ENCODE data around the gene ACVR1B.

ACVR1B gene

GRCh38 chr12:51951199-51951842, at the start of gene ACVR1B:
ACVR1B (plus strand) TSS chr12:51951699; CDS start chr12:51951744, 45 bp downstream.
- DNase-seq = peak; percentile 82 to 83

GRCh38 chr12:51901881-51902280, 49.6 kb upstream of the ACVR1B start:
- no peak for DNase-seq

- no peak for DNase-seq
These were observed 46.5 kb upstream of the ACVR1B start for GRCh38 chr12:51904951-51905470.

DNA sequence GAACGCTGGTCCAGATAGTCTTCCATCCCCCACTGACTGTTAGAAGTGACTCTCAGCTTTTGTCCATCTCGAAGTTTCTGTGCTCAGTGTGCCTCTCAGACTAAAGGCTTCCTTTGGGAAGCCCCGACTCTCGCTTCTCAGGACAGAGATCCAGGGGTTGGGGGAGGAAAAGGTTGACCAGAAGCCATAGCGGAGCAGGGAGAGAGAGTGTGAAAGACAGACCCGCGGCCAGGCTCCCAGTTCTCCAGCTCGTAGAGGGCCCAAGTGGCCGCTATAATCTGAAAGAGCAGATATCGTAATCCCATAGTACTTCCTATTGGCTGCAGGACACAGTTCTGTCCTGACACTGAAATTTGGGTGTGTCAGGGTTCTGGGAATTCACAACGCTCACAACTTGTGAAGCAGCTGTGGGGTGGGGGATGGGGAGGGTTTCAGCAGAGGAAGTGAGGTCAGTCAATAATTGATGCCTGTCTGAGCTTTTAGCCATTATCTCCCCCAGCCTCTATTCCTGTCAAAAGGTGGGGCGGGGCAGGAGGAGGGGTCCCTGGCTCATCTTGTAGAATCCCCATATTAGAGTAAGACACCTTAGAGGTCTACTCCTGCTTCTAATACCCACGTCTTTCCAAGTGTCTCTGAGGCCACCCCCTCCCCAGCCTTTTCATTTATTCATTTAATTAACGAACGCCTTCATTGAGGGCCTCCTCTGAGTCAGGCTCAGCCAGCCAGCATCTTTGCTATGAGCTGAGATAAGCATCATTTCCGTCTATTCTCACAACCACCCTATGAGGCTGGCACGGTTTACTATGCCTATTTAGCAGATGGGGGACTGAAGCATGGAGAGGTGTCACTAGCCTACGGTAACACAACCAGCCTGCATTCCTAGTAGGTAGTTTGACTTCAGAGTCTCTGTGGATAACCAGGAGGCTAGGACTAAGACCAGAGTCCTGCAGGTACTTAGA, 45.7 kb upstream of the ACVR1B start:
- DNase-seq = no peak

DNA sequence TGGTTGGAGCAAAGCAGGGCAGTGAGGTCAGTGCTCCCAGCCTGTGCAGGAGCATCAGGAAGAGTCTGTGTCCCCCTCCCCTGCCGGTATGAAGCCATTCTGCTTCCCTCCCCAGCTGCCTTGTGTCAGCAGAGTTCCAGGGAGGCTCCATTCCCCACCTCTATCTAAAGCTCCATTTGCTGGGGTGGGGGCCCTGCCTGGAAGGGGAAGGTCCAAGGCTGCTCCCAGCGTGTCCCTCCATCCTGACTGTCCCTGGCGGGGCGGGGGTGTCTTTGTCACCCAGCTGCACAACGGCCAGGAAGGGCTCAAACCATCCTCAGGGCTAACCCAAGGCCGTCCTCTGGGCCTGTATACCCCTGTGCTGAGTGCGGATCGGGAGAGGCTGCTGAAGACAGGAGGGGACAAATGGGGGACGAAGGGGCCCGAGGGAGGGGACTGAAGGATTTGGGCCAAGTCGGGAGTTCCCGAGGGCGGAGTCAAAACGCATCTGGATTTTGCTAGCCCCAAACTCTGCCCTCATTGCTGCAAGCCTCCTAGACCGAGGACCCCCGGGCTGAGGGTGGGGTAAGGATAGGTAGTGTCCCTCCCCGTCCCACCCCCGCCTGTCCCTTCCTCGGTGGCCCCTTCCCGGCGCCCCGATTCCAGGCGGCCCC, 44.9 kb upstream of the ACVR1B start:
- DNase-seq = no peak

DNA sequence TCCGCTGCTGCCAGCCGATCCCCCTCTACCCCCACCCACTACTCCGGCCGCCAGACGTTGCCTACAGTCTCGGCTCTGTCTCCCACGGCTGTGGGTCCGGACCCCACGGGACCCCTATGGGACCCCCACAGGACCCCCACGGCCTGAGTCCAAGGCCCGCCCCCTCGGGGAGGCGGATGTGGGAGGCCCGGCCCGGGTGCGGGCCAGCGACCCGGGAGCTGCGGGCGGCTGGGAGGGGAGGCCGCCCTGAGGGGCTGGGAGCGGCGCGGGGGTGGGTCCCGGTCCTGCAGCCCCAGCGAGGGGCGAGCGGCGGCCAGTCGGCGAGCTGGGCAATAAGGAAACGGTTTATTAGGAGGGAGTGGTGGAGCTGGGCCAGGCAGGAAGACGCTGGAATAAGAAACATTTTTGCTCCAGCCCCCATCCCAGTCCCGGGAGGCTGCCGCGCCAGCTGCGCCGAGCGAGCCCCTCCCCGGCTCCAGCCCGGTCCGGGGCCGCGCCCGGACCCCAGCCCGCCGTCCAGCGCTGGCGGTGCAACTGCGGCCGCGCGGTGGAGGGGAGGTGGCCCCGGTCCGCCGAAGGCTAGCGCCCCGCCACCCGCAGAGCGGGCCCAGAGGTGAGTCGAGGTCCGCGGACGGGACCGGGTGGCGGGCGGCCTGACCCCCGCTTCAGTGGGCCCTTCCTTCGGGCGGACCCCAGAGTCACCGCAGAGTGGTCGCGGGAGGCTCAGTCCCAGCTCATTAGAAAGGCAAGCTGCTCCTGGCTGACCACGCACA, 44.2 kb upstream of the ACVR1B start, which contains the start of gene ACVRL1:
ACVRL1 (plus strand) TSS at position 422 of the 773 bp plus-strand sequence. CDS start 4,971 bp downstream, outside the sequence.
- no peak for DNase-seq

DNA sequence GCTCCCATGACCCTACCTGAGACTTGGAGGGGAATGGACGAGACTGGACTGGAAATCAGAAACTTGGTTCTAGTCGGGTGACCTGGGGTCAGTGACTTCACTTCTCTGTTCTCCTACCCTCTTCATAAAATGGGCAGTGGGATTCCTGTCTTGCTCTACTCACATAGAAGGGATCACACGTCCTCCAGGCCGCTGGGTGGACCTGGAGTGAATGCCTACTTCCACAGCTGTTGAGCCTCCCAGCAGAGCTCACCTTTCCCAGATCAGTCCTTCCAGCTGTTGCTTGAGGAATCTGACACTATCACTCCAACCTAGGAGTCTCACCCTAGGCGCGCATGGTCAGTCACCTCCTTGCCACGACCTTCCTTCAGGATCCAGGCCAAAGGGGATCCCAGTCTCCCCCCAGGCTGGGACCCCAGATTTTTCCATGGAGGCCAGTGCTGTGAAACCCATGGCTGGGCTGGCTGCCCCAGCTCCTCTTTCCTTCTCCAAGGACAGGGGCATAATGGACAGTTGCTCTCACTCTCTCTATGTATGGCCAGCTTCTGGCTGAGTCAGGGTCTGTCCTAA, 43.6 kb upstream of the ACVR1B start:
- DNase-seq = no peak

- no peak for DNase-seq
These were observed 42.5 kb upstream of the ACVR1B start for GRCh38 chr12:51908876-51909592.

DNA sequence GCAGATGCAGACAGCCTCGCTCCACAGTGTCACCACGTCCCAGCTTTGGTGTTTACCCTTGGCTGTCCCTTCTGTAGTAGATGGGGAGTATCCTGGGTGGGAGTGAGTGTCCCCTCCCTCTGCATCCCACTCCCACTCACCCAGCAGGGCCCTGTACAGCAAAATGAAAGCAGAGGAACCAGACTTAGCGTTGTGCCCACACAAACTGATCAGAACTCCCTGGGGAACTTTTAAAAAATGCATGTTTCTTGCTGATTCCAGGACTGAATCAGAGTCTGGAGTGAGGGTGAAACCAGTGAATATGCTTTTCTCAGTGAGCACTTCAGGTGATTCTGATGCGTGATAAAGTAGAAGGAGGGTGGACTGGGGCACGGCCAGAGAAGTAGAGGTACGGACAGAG, 41.3 kb upstream of the ACVR1B start:
- no peak for DNase-seq

- DNase-seq = no peak
These were observed 40.8 kb upstream of the ACVR1B start for GRCh38 chr12:51910691-51911090.

DNA sequence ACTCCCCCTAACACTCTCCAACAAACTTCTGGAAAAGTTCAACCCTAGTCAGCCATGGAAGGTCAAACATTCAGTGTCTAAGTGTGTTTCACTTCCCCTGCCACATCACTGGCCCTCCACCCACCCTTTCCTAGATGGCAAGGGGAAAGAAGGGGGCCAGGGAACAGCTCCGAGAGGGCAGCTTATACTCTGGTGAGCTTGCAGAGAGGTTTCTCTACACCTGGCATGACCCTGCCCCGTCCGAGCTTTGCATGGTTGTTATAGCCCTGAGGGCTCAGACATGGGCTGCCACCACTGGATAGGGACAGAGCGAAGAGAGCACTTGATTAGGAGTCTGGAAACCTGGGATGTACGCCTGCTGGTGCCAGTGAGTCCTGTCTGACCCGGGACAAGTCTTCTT, 40.2 kb upstream of the ACVR1B start:
- DNase-seq = no peak

DNA sequence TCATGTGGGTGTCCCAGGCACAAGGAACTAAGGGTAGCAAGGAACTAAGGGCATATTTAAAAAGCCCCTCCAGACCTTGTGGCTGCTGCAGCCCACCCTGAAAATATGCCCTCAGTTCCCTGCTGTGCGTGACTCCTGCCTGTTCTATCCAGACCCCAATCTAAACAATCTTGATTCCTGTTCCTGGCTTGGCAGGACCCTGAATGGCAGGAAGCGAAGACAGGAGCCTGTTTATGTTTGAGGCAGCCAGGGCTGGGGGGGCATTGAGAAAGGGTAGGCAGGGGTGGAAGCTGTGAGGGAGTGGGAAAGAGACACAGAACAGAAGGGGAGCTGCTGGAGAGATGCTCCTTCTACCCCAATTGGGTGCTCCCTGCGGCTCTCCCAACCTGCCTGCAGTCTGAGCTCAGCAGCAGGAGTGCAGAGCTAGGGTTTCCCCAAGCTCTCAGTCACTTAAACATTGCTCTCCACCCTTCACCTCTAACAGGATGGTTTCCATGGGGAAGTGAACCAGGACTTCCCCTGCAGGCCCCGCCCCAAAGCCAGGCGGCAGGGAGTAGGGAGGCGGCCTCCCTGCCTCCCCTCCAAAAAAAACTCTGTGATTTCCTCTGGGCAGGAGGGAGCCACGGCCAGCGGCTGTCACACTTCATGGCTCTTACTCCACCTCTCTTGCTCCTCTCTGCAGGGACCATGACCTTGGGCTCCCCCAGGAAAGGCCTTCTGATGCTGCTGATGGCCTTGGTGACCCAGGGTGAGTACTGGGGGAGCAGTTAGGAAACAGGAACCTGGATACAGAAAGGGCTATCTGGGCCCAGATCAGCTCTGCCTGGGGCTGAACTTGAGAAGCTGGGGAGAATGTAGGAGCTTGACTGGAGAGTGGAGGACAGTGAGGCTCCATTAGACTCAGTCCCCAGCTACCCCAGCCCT, 39.4 kb upstream of the ACVR1B start:
- no peak for DNase-seq

DNA sequence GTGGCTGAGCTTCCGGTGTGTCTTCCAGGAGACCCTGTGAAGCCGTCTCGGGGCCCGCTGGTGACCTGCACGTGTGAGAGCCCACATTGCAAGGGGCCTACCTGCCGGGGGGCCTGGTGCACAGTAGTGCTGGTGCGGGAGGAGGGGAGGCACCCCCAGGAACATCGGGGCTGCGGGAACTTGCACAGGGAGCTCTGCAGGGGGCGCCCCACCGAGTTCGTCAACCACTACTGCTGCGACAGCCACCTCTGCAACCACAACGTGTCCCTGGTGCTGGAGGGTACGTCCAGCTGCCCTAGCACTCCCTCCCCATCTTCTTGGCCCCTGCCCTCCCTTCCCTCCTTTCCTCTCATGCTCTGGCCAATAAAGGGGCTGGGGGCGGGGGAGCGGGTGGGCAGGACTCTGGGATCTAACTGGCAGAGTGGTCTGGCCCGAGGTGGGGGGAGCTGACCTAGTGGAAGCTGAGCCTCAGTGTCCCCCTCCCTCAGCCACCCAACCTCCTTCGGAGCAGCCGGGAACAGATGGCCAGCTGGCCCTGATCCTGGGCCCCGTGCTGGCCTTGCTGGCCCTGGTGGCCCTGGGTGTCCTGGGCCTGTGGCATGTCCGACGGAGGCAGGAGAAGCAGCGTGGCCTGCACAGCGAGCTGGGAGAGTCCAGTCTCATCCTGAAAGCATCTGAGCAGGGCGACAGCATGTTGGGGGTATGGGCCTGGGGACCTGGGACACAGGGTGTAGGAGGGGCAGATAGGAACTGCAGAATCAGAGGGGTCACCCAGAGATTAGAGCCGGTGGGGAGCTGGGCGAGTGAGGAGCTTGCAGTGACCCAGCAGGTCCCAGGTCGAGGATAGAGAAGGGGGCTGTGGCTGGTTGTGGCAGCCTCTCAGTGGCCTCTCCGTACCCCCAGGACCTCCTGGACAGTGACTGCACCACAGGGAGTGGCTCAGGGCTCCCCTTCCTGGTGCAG, 38.1 kb upstream of the ACVR1B start:
- DNase-seq = no peak

DNA sequence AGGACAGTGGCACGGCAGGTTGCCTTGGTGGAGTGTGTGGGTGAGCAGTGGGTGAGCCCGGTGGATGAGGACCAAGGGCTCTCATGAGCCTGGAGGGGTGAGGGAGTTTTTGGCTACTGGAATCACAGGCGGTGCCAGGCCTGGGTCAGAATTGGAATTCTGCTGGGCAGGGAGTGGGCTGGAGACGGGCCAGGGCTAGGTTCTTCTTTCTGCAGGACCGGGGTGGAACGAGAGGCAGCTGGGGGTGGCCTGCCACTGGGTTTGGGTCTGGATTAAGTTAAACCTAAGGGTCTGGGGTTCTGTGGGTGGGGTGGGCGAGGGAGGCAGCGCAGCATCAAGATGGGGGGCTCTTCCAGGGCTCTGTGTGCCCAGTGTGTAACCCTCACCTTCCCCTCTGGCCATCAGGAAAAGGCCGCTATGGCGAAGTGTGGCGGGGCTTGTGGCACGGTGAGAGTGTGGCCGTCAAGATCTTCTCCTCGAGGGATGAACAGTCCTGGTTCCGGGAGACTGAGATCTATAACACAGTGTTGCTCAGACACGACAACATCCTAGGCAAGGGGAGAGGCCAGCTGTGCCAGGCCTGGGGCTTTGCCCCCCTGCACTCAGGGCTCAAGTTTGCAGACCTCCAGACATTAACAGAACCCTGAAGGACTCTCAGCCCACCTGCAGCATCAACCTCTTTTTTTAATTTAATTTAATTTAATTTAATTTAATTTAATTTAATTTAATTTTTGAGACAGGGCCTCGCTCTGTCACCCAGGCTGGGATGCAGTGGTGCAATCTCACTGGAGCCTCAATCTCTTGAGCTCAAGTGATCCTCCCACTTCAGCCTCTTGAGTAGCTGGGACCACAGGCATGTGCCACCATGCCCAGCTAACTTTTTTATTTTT, 37.2 kb upstream of the ACVR1B start:
- DNase-seq = no peak

- no peak for DNase-seq
These were observed 36.4 kb upstream of the ACVR1B start for GRCh38 chr12:51915003-51915625.

DNA sequence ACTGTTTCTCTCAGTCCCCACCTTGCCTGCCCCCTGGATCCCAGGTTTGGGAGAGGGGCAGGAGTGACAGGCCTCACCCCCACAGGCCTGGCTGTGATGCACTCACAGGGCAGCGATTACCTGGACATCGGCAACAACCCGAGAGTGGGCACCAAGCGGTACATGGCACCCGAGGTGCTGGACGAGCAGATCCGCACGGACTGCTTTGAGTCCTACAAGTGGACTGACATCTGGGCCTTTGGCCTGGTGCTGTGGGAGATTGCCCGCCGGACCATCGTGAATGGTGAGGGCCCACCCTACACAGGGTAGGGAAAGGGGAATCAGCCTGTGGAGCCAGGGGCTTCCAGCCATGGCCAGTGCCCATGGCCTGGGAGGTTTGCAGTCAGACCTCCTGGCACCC, 35.5 kb upstream of the ACVR1B start:
- no peak for DNase-seq

DNA sequence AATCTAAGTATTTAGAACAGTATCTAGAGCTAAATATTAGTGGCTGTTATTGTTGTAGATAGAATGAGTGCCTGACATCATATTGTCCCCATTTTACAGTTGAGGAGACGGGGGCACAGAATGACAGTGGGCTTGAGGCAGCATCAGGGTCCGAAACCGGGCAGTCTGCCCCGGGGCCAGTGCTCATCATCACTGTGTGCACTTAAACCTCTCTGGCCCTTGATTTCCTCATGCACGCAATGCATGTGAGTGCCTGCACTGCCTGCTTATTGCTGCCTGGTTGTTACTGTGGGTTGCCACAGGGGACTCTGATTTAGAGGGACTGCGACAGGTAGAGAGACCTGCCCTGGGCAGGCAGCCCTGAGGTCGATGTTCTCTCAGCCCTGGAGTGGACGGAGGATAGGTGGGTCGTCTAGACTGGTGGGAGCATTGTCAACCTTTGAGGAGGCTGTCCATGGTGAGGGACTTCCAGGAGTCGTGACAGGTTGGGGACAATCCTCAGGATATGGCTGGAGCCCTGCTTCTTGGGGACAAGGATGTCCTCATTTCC, 34.4 kb upstream of the ACVR1B start:
- no peak for DNase-seq

All from stimulated activated CD4-positive, alpha-beta T cell treated with anti-CD3 and anti-CD28 coated beads, Interleukin-2, amount 100 ng/mL, for 48 hours (primary cell).